Hepatocyte (in vitro differentiated cells): ENCODE data around the gene GCG. TPM values are rescaled to one million over a fixed set of nuclear protein-coding genes. Genes with fewer than 3 reads are reported as not detected.

Experiments
- DNase-seq: peaks from one replicate; pipeline ENCODE4 v3.0.0-alpha.2; 2016; ENCODE audit warnings: low spot score
- H2AFZ ChIP-seq: fragments of 200-600 bp; sonication (generic); 2 replicates; pipeline ENCODE4 v1.6.0; 2016; ENCODE audit warnings: antibody characterized with exemption, mild to moderate bottlenecking
- H3K27ac ChIP-seq: fragments of 200-600 bp; sonication (generic); 2 replicates; pipeline ENCODE4 v1.5.1; 2016; ENCODE audit warnings: mild to moderate bottlenecking
- H3K27me3 ChIP-seq: fragments of 200-600 bp; sonication (generic); 2 replicates; pipeline ENCODE4 v1.6.1; 2016
- H3K36me3 ChIP-seq: fragments of 200-600 bp; sonication (generic); replicated peaks from 2 replicates; pipeline ENCODE4 v1.5.1; 2016; ENCODE audit warnings: low read depth; ENCODE audit not compliant: insufficient read depth
- H3K4me1 ChIP-seq: fragments of 200-600 bp; sonication (generic); 2 replicates; pipeline ENCODE4 v1.5.1; 2016; ENCODE audit warnings: mild to moderate bottlenecking, moderate library complexity; ENCODE audit not compliant: insufficient read depth
- H3K4me2 ChIP-seq: fragments of 200-600 bp; sonication (generic); 2 replicates; pipeline ENCODE4 v1.6.0; 2016
- H3K4me3 ChIP-seq: fragments of 200-600 bp; sonication (generic); 2 replicates; pipeline ENCODE4 v1.5.1; 2016; ENCODE audit warnings: mild to moderate bottlenecking
- H3K79me2 ChIP-seq: fragments of 200-600 bp; sonication (generic); 2 replicates; pipeline ENCODE4 v1.6.0; 2017; ENCODE audit warnings: mild to moderate bottlenecking
- H3K9me2 ChIP-seq: fragments of 200-600 bp; sonication (generic); replicated peaks from 2 replicates; pipeline ENCODE4 v1.6.0; 2017; ENCODE audit warnings: mild to moderate bottlenecking; ENCODE audit not compliant: insufficient read depth
- H3K9me3 ChIP-seq: fragments of 200-600 bp; sonication (generic); 2 replicates; pipeline ENCODE4 v1.5.1; 2016; ENCODE audit warnings: low read depth, mild to moderate bottlenecking
- H4K20me1 ChIP-seq: fragments of 200-600 bp; sonication (generic); 2 replicates; pipeline ENCODE4 v1.6.0; 2016; ENCODE audit warnings: mild to moderate bottlenecking; ENCODE audit not compliant: insufficient read depth, poor library complexity, severe bottlenecking
- EZH2 ChIP-seq: fragments of 200-600 bp; sonication (generic); IDR thresholded peaks from 2 replicates; pipeline ENCODE4 v1.6.1; 2016; ENCODE audit warnings: antibody characterized with exemption, mild to moderate bottlenecking, borderline replicate concordance
- EZH2phosphoT487 ChIP-seq: fragments of 200-600 bp; sonication (generic); IDR thresholded peaks from one replicate; pipeline ENCODE4 v1.6.1; 2018; ENCODE audit warnings: antibody characterized with exemption, mild to moderate bottlenecking, low read depth, moderate library complexity; ENCODE audit not compliant: unreplicated experiment, severe bottlenecking
- WGBS: methylation state at CpG from one replicate; pipeline ENCODE4 v1.1.6; 2016; ENCODE audit warnings: low lambda C conversion rate; ENCODE audit errors: missing lambda C conversion rate; 5-methylcytosine and 5-hydroxymethylcytosine counted together
- polyA plus RNA-seq: library from polyadenylated mRNA; unstranded; fragments of >200 nt; fragmentation: Nextera tagmentation; extraction: Ambion mirVana; gene quantifications from 2 replicates; pipeline ENCODE4 v1.2.1, GENCODE V29; 2016
- total RNA-seq: library from RNA; depleted of rRNA; stranded (reverse); fragments of >200 nt; gene quantifications from 2 replicates; pipeline ENCODE4 v1.2.3, GENCODE V29; 2014
- TF ChIP-seq, protein P1 (sequence below): fragments of 200-600 bp; sonication (generic); IDR thresholded peaks from 2 replicates; pipeline ENCODE4 v1.5.1; 2016; ENCODE audit warnings: antibody characterized with exemption, mild to moderate bottlenecking; ENCODE audit not compliant: poor library complexity

GCG gene
- total and polyA plus RNA-seq, 2 experiments from 2014 or later, result 19.8 to 100 TPM

GRCh38 chr2:162116352-162116751, 35.7 kb downstream of the GCG start:
- Histone ChIP-seq H3K4me3 (no peak overlapping the region), H3K4me1 (peaks cover 12% of the 10 kb centered on the region), H3K9me2 (no peaks in the 10 kb centered on the region), H3K9me3 (no peaks in the 10 kb centered on the region), H4K20me1 (no peaks in the 10 kb centered on the region), H3K27me3 (no peaks in the 10 kb centered on the region), H3K27ac (no peak overlapping the region), H3K79me2 (no peaks in the 10 kb centered on the region), H3K36me3 (no peaks in the 10 kb centered on the region), H3K4me2 (no peak overlapping the region), H2AFZ (no peak overlapping the region)
- no peak for DNase-seq
- TF ChIP-seq, protein P1, sequence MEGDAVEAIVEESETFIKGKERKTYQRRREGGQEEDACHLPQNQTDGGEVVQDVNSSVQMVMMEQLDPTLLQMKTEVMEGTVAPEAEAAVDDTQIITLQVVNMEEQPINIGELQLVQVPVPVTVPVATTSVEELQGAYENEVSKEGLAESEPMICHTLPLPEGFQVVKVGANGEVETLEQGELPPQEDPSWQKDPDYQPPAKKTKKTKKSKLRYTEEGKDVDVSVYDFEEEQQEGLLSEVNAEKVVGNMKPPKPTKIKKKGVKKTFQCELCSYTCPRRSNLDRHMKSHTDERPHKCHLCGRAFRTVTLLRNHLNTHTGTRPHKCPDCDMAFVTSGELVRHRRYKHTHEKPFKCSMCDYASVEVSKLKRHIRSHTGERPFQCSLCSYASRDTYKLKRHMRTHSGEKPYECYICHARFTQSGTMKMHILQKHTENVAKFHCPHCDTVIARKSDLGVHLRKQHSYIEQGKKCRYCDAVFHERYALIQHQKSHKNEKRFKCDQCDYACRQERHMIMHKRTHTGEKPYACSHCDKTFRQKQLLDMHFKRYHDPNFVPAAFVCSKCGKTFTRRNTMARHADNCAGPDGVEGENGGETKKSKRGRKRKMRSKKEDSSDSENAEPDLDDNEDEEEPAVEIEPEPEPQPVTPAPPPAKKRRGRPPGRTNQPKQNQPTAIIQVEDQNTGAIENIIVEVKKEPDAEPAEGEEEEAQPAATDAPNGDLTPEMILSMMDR, result no peak
- TF ChIP-seq EZH2 (no peak), EZH2phosphoT487 (no peak)

GRCh38 chr2:162115076-162115475, 37.0 kb downstream of the GCG start:
- Histone ChIP-seq H3K9me2 (no peaks in the 10 kb centered on the region), H3K4me3 (no peak overlapping the region), H3K4me1 (peaks cover 12% of the 10 kb centered on the region), H2AFZ (no peak overlapping the region), H3K36me3 (no peaks in the 10 kb centered on the region), H3K27ac (no peak overlapping the region), H4K20me1 (no peaks in the 10 kb centered on the region), H3K27me3 (no peaks in the 10 kb centered on the region), H3K9me3 (no peaks in the 10 kb centered on the region), H3K4me2 (no peak overlapping the region), H3K79me2 (no peaks in the 10 kb centered on the region)
- WGBS, result 99% methylated on average over 2 of the region's 2 CpGs
- TF ChIP-seq, protein P1, result no peak
- no peak for TF ChIP-seq EZH2
- TF ChIP-seq EZH2phosphoT487, result no peak
- DNase-seq, result no peak

GRCh38 chr2:162114271-162114670, 37.8 kb downstream of the GCG start:
- H4K20me1 ChIP-seq, result no peaks in the 10 kb centered on the region
- peak overlapping the region; percentile 5 for H3K4me2 ChIP-seq
- WGBS, result 77% methylated on average over 1 of the region's 1 CpG
- H3K79me2 ChIP-seq, result no peaks in the 10 kb centered on the region
- peaks cover 12% of the 10 kb centered on the region for H3K4me1 ChIP-seq
- no peak overlapping the region for H3K4me3 ChIP-seq
- H3K27ac ChIP-seq, result peak overlapping the region; percentile 11
- no peaks in the 10 kb centered on the region for H3K9me3 ChIP-seq
- no peak for DNase-seq
- TF ChIP-seq, protein P1, result no peak
- no peak for TF ChIP-seq EZH2phosphoT487
- no peak for TF ChIP-seq EZH2
- H3K36me3 ChIP-seq, result no peaks in the 10 kb centered on the region
- H2AFZ ChIP-seq, result no peak overlapping the region
- H3K9me2 ChIP-seq, result no peaks in the 10 kb centered on the region
- no peaks in the 10 kb centered on the region for H3K27me3 ChIP-seq

DNA sequence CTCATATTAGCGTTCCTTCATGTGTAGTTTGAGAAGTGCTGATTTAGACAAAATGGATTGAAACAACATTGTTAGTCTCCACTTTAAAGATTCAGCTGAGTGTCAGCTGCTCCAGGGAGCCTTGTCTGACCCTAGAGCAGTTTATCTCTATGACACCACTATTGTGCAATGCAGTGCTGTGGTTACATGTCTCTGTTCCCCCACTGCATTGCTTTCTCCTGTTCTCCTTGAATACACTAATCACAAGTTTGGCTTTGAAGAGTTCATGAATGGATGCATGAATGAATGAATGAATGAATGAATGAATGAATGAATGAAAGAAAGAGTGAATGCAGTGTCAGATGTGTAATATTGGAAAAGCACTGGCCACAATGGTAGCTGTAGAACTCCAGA, 38.3 kb downstream of the GCG start:
- H4K20me1 ChIP-seq, result no peaks in the 10 kb centered on the region
- no peak for TF ChIP-seq EZH2phosphoT487
- TF ChIP-seq EZH2, result no peak
- TF ChIP-seq, protein P1, result no peak
- no peaks in the 10 kb centered on the region for H3K9me2 ChIP-seq
- H3K27me3 ChIP-seq, result no peaks in the 10 kb centered on the region
- no peaks in the 10 kb centered on the region for H3K79me2 ChIP-seq
- H2AFZ ChIP-seq, result no peak overlapping the region
- peak overlapping the region; percentile 5 for H3K4me2 ChIP-seq
- no peaks in the 10 kb centered on the region for H3K9me3 ChIP-seq
- no peak overlapping the region for H3K4me3 ChIP-seq
- DNase-seq, result peak; percentile 59
- peak overlapping the region; percentile 43 for H3K27ac ChIP-seq
- no peaks in the 10 kb centered on the region for H3K36me3 ChIP-seq
- WGBS, result 57% methylated on average over 1 of the region's 1 CpG
- peaks cover 12% of the 10 kb centered on the region for H3K4me1 ChIP-seq
